Measurements from ENCODE around the gene SOX8. TPM values are rescaled to one million over a fixed set of nuclear protein-coding genes. Genes with fewer than 3 reads are reported as not detected.
"Not testable (repeated sequence)": the region's sequence is repeated elsewhere in the genome, so short reads cannot be mapped to it uniquely, and the experiment has no call there.

The SOX8 gene
- total RNA-seq, 2 experiments from 2014 or later = 2.0 to 2.6 TPM

GRCh38 chr16:945271-946047, 36.1 kb upstream of the SOX8 start:
- no peak for DNase-seq
- H3K4me3 Mint-ChIP-seq = no peak overlapping the region
- no peaks in the 10 kb centered on the region for H3K4me1 Mint-ChIP-seq (ENCODE audit: low read depth)
- CTCF ChIA-PET = interaction anchor here (0.8 to 1.0 kb wide), 2 partner anchors 19 to 112 kb away, joined by 3 read pairs; no protein-coding TSS in a partner anchor
- no peaks in the 10 kb centered on the region for H3K27me3 Mint-ChIP-seq
- intact Hi-C loops (cut with micrococcal nuclease) = no loop called here
- no peak overlapping the region for H3K27ac Mint-ChIP-seq
- peaks cover 37% of the 10 kb centered on the region for H3K36me3 Mint-ChIP-seq
- H3K9me3 Mint-ChIP-seq = peaks cover 31% of the 10 kb centered on the region
- POLR2A ChIA-PET = no interaction called here

- POLR2A ChIA-PET = no interaction called here
- H3K27ac Mint-ChIP-seq = no peak overlapping the region
- CTCF ChIA-PET = interaction anchor here (0.8 to 1.0 kb wide), 2 partner anchors 18 to 111 kb away, joined by 3 read pairs; no protein-coding TSS in a partner anchor
- peaks cover 31% of the 10 kb centered on the region for H3K36me3 Mint-ChIP-seq
- no peaks in the 10 kb centered on the region for H3K4me1 Mint-ChIP-seq (ENCODE audit: low read depth)
- peaks cover 27% of the 10 kb centered on the region for H3K9me3 Mint-ChIP-seq
- intact Hi-C loops (cut with micrococcal nuclease) = no loop called here
- H3K4me3 Mint-ChIP-seq = no peak overlapping the region
- DNase-seq = no peak
- no peaks in the 10 kb centered on the region for H3K27me3 Mint-ChIP-seq
Observed at GRCh38 chr16:946048-946395, 35.5 kb upstream of the SOX8 start.

GRCh38 chr16:947255-947921, 34.2 kb upstream of the SOX8 start:
- Mint-ChIP-seq H3K36me3 (peaks cover 24% of the 10 kb centered on the region), H3K9me3 (peaks cover 14% of the 10 kb centered on the region), H3K27me3 (no peaks in the 10 kb centered on the region), H3K27ac (no peak overlapping the region), H3K4me3 (no peak overlapping the region), H3K4me1 (ENCODE audit: low read depth) (no peaks in the 10 kb centered on the region)
- CTCF ChIA-PET = no interaction called here
- DNase-seq = no peak
- intact Hi-C loops (cut with micrococcal nuclease) = no loop called here
- POLR2A ChIA-PET = no interaction called here

GRCh38 chr16:947922-948303, 33.7 kb upstream of the SOX8 start:
- CTCF ChIA-PET; H3K4me3 Mint-ChIP-seq; POLR2A ChIA-PET; H3K4me1 Mint-ChIP-seq (ENCODE audit: low read depth); H3K27me3 Mint-ChIP-seq; DNase-seq; H3K27ac Mint-ChIP-seq; intact Hi-C loops (cut with micrococcal nuclease); H3K9me3 Mint-ChIP-seq: not testable (repeated sequence)
- H3K36me3 Mint-ChIP-seq = peaks cover 22% of the 10 kb centered on the region

GRCh38 chr16:948767-949166, 32.8 kb upstream of the SOX8 start:
- H3K9me3 Mint-ChIP-seq; CTCF ChIA-PET; H3K27ac Mint-ChIP-seq; POLR2A ChIA-PET; H3K4me3 Mint-ChIP-seq; H3K4me1 Mint-ChIP-seq (ENCODE audit: low read depth); H3K27me3 Mint-ChIP-seq; DNase-seq; intact Hi-C loops (cut with micrococcal nuclease): not testable (repeated sequence)
- peaks cover 20% of the 10 kb centered on the region for H3K36me3 Mint-ChIP-seq

GRCh38 chr16:950733-951573, 30.6 kb upstream of the SOX8 start:
- H3K27me3 Mint-ChIP-seq; CTCF ChIA-PET; H3K4me1 Mint-ChIP-seq (ENCODE audit: low read depth); DNase-seq; intact Hi-C loops (cut with micrococcal nuclease); H3K9me3 Mint-ChIP-seq; H3K4me3 Mint-ChIP-seq; POLR2A ChIA-PET; H3K27ac Mint-ChIP-seq: not testable (repeated sequence)
- H3K36me3 Mint-ChIP-seq = peaks cover 10% of the 10 kb centered on the region

GRCh38 chr16:951660-952301, 29.8 kb upstream of the SOX8 start:
- CTCF ChIA-PET = no interaction called here
- Mint-ChIP-seq H3K9me3 (no peaks in the 10 kb centered on the region), H3K36me3 (peaks cover 9% of the 10 kb centered on the region), H3K27ac (no peak overlapping the region), H3K4me1 (ENCODE audit: low read depth) (no peaks in the 10 kb centered on the region), H3K27me3 (no peaks in the 10 kb centered on the region), H3K4me3 (no peak overlapping the region)
- POLR2A ChIA-PET = no interaction called here
- DNase-seq = no peak
- intact Hi-C loops (cut with micrococcal nuclease) = no loop called here

- Mint-ChIP-seq H3K4me1 (ENCODE audit: low read depth) (no peaks in the 10 kb centered on the region), H3K9me3 (no peaks in the 10 kb centered on the region), H3K27ac (no peak overlapping the region), H3K36me3 (peaks cover 9% of the 10 kb centered on the region), H3K27me3 (no peaks in the 10 kb centered on the region), H3K4me3 (no peak overlapping the region)
- no peak for DNase-seq
- intact Hi-C loops (cut with micrococcal nuclease) = no loop called here
- CTCF ChIA-PET = no interaction called here
- POLR2A ChIA-PET = no interaction called here
Observed at GRCh38 chr16:952321-952720, 29.2 kb upstream of the SOX8 start.

- H3K27me3 Mint-ChIP-seq; intact Hi-C loops (cut with micrococcal nuclease); H3K27ac Mint-ChIP-seq; POLR2A ChIA-PET; H3K9me3 Mint-ChIP-seq; H3K4me3 Mint-ChIP-seq; H3K4me1 Mint-ChIP-seq (ENCODE audit: low read depth); DNase-seq; CTCF ChIA-PET; H3K36me3 Mint-ChIP-seq: not testable (repeated sequence)
Observed at GRCh38 chr16:953818-954217, 27.8 kb upstream of the SOX8 start.

GRCh38 chr16:955766-956165, 25.8 kb upstream of the SOX8 start:
- H3K9me3 Mint-ChIP-seq; H3K4me1 Mint-ChIP-seq (ENCODE audit: low read depth); CTCF ChIA-PET; H3K36me3 Mint-ChIP-seq; H3K27me3 Mint-ChIP-seq; POLR2A ChIA-PET; H3K4me3 Mint-ChIP-seq; intact Hi-C loops (cut with micrococcal nuclease); DNase-seq; H3K27ac Mint-ChIP-seq: not testable (repeated sequence)

- Mint-ChIP-seq H3K4me1 (ENCODE audit: low read depth) (peaks cover 20% of the 10 kb centered on the region), H3K27me3 (no peaks in the 10 kb centered on the region), H3K27ac (no peak overlapping the region), H3K36me3 (no peaks in the 10 kb centered on the region), H3K4me3 (no peak overlapping the region), H3K9me3 (no peaks in the 10 kb centered on the region)
- intact Hi-C loops (cut with micrococcal nuclease) = loop anchor here (5.0 kb wide), 1 partner anchor 43 kb away; no protein-coding TSS in a partner anchor
- CTCF ChIA-PET = no interaction called here
- POLR2A ChIA-PET = interaction anchor here (0.6 kb wide), 1 partner anchor 1496 kb away, joined by 4 read pairs; no protein-coding TSS in a partner anchor
- DNase-seq = no peak
Observed at GRCh38 chr16:959232-960040, 22.1 kb upstream of the SOX8 start.
